ENCODE data around the gene C11orf16.
"Not testable (repeated sequence)": the region's sequence is repeated elsewhere in the genome, so short reads cannot be mapped to it uniquely, and the experiment has no call there.

Gene C11orf16

GRCh38 chr11:8961401-8961800 is 28.7 kb upstream of the C11orf16 start:
- H3K27me3 ChIP-seq (ENCODE audit: insufficient read depth, low read length) = no peaks in the 10 kb centered on the region
- H3K9me3 ChIP-seq (ENCODE audit: insufficient read depth, low read depth, low read length) = no peaks in the 10 kb centered on the region
- H3K27ac ChIP-seq (ENCODE audit: low read depth, low read length) = no peak overlapping the region
- H3K9ac ChIP-seq (ENCODE audit: low read depth, low read length) = no peak overlapping the region
- WGBS = 87% methylated on average over 2 of the region's 2 CpGs
- H3K4me1 ChIP-seq (ENCODE audit: insufficient read depth, low read length) = peaks cover 9% of the 10 kb centered on the region
- no peak overlapping the region for H3K4me3 ChIP-seq (ENCODE audit: low read length)
- H3K36me3 ChIP-seq (ENCODE audit: insufficient read depth, low read length) = no peaks in the 10 kb centered on the region

DNA sequence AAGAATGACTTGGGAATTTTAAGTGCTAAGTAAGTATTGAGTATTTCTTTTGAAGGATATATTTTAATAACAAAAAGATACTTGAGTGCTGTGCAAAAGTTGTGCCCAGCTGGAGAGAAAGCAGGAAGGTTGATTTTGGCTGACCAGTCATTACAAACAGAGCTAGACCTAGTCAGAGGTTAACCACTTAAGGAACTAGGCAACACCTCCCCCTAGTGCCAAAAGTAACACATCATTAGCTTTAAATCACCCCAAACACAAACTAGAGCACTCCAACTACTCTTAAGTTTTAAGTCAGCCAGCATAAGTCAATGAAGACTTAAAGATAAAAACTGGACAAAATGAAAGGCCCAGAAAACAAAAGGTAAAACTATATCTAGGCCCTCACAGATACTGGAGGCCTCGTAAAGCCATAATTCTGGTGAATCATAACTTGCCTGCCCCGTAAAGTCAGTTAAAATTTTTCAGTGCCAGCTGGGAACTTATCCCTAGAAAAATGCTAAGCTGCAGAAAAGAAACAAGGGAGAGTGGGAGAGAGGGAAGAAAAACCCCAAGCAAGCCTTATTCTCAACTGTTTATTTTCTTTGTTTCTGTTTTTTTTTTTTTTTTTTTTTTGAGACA is 26.9 kb upstream of the C11orf16 start:
- WGBS = 29% methylated on average over 2 of the region's 2 CpGs
- Histone ChIP-seq H3K36me3 (ENCODE audit: insufficient read depth, low read length) (peaks cover 7% of the 10 kb centered on the region; the same call in 1 of the 2 replicates), H3K4me3 (ENCODE audit: low read length) (no peak overlapping the region), H3K9ac (ENCODE audit: low read depth, low read length) (no peak overlapping the region), H3K27me3 (ENCODE audit: insufficient read depth, low read length) (no peaks in the 10 kb centered on the region), H3K27ac (ENCODE audit: low read depth, low read length) (peak overlapping the region; percentile 1; the same call in 1 of the 2 replicates), H3K4me1 (ENCODE audit: insufficient read depth, low read length) (peaks cover 6% of the 10 kb centered on the region), H3K9me3 (ENCODE audit: insufficient read depth, low read depth, low read length) (no peaks in the 10 kb centered on the region)

GRCh38 chr11:8956860-8957259 is 24.1 kb upstream of the C11orf16 start:
- Histone ChIP-seq H3K27ac (ENCODE audit: low read depth, low read length) (no peak overlapping the region), H3K4me3 (ENCODE audit: low read length) (no peak overlapping the region), H3K4me1 (ENCODE audit: insufficient read depth, low read length) (no peaks in the 10 kb centered on the region), H3K27me3 (ENCODE audit: insufficient read depth, low read length) (no peaks in the 10 kb centered on the region), H3K9ac (ENCODE audit: low read depth, low read length) (no peak overlapping the region), H3K36me3 (ENCODE audit: insufficient read depth, low read length) (peaks cover 16% of the 10 kb centered on the region), H3K9me3 (ENCODE audit: insufficient read depth, low read depth, low read length) (no peaks in the 10 kb centered on the region)
- 97% methylated on average over 4 of the region's 4 CpGs for WGBS

DNA sequence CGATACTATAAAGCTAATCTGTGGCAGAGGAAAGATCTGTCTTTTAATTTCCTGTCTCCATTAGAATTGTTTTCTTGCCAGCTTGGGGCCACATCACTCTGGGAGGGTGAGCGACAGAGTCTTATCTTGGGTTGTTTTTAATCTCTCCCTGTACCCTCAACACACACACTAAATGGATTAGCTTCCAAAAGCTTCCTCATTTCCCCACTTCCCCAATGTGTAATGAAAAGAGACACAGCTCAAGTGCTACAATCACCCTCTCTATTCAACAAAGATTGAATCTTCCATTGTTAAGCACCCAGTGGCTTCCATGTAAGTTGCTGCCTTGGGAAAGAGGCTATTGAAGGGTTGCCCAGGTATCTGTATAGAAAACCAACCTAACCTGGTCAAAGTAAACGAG is 16.1 kb upstream of the C11orf16 start:
- H3K4me1 ChIP-seq (ENCODE audit: insufficient read depth, low read length) = 0 out of 2 replicates have a peak, but pooled peaks cover 6% of the 10 kb centered on the region
- H3K9me3 ChIP-seq (ENCODE audit: insufficient read depth, low read depth, low read length) = no peaks in the 10 kb centered on the region
- peaks cover 19% of the 10 kb centered on the region for H3K36me3 ChIP-seq (ENCODE audit: insufficient read depth, low read length)
- 85% methylated on average over 3 of the region's 3 CpGs for WGBS
- no peak overlapping the region for H3K27ac ChIP-seq (ENCODE audit: low read depth, low read length)
- H3K4me3 ChIP-seq (ENCODE audit: low read length) = no peak overlapping the region
- H3K9ac ChIP-seq (ENCODE audit: low read depth, low read length) = no peak overlapping the region
- no peaks in the 10 kb centered on the region for H3K27me3 ChIP-seq (ENCODE audit: insufficient read depth, low read length)

DNA sequence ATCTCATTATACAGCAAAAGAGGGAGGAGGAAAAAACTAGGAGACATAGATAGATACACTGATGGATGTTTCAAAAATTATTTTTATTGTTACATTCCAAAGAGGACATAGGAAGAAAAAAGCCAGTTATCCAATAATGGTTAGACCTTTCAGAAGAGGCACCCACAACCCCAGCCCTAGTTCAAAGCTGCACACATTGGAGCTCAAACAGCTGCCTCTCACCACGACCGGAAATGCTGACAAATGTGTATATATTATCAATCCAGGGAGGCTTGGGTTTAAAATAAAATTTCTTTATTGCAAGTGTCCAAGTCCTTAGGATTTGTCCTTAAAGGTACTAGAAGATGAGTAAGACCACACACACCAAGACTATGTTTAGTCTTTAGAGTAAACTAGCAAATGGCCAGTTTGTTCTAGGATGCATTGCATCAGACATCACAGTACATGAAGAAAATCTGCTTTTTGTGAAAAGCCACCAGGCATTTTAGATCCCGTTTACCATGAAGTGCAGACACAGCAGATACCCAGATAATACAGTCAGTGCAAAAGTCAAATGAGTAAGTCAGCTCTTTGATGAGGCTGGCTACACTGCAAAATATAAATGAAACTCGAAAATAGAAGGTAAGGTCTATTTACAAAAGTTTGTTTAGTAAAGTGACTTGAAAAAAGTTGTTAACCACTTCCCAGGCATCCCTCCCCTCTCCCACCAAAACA is 14.6 kb upstream of the C11orf16 start:
- H3K27ac ChIP-seq (ENCODE audit: low read depth, low read length) = no peak overlapping the region
- 90% methylated on average over 4 of the region's 4 CpGs for WGBS
- no peak overlapping the region for H3K4me3 ChIP-seq (ENCODE audit: low read length)

GRCh38 chr11:8942518-8943066 is 9.8 kb upstream of the C11orf16 start, which contains the start of gene ASCL3:
Gene ASCL3 (minus strand): TSS chr11:8943016. CDS start chr11:8938161, 4,855 bp downstream.
- 95% methylated on average over 3 of the region's 5 CpGs for WGBS
- no peaks in the 10 kb centered on the region for H3K27me3 ChIP-seq (ENCODE audit: insufficient read depth, low read length)
- no peak within 1 kb of the TSS for H3K4me3 ChIP-seq (ENCODE audit: low read length)
- H3K9ac ChIP-seq (ENCODE audit: low read depth, low read length) = no peak within 1 kb of the TSS
- H3K9me3 ChIP-seq (ENCODE audit: insufficient read depth, low read depth, low read length) = no peaks in the 10 kb centered on the region
- H3K4me1 ChIP-seq (ENCODE audit: insufficient read depth, low read length) = no peaks in the 10 kb centered on the region
- no peak within 1 kb of the TSS for H3K27ac ChIP-seq (ENCODE audit: low read depth, low read length)
- peaks cover 3% of the 10 kb centered on the region; the same call in 1 of the 2 replicates for H3K36me3 ChIP-seq (ENCODE audit: insufficient read depth, low read length)

More for the DNA sequence above, 14.6 kb upstream of the C11orf16 start:
- Histone ChIP-seq H3K9me3 (ENCODE audit: insufficient read depth, low read depth, low read length) (no peaks in the 10 kb centered on the region), H3K4me1 (ENCODE audit: insufficient read depth, low read length) (0 out of 2 replicates have a peak, but pooled peaks cover 6% of the 10 kb centered on the region), H3K36me3 (ENCODE audit: insufficient read depth, low read length) (peaks cover 11% of the 10 kb centered on the region), H3K9ac (ENCODE audit: low read depth, low read length) (no peak overlapping the region), H3K27me3 (ENCODE audit: insufficient read depth, low read length) (no peaks in the 10 kb centered on the region)

DNA sequence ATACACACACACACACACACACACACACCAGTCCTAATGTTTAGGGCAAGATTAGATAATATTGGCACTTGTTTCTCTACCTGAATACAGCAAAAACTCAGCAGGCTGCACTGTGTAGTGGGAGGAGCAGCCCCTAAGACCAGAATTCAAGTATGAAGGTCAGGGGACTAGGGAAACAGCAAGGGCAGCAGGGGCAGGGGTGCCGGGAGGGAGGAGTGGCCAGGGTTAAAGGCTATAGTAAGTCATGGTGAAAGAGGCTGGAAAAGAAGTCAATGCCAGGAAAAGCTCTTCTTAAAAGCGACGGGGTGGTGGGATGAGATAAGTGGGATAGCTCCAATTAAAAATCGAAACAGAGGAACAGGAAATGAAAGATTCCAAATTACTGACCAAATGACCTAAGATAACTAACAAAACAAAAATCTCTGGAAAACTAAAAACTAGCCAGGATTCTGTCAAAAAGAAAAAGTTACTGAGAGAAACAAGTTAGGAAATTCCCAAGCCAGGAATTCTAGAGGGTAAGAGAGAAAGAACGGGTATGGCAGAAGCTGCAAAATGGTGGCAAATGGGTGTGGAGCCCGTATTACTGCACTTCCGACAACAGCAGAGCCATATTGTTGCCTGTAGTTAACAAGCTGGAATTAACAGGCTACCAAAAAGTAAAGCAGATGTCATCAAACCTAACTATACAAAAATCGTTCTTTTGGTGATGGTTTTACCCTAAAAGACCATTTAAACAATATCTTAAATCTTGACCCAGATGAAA is 8.8 kb upstream of the C11orf16 start:
- 91% methylated on average over 7 of the region's 8 CpGs for WGBS
- Histone ChIP-seq H3K4me1 (ENCODE audit: insufficient read depth, low read length) (no peaks in the 10 kb centered on the region), H3K36me3 (ENCODE audit: insufficient read depth, low read length) (no peaks in the 10 kb centered on the region), H3K27me3 (ENCODE audit: insufficient read depth, low read length) (no peaks in the 10 kb centered on the region), H3K27ac (ENCODE audit: low read depth, low read length) (no peak overlapping the region), H3K9me3 (ENCODE audit: insufficient read depth, low read depth, low read length) (no peaks in the 10 kb centered on the region), H3K4me3 (ENCODE audit: low read length) (no peak overlapping the region), H3K9ac (ENCODE audit: low read depth, low read length) (no peak overlapping the region)

GRCh38 chr11:8937659-8938058 is 4.9 kb upstream of the C11orf16 start:
- Histone ChIP-seq H3K9ac (ENCODE audit: low read depth, low read length) (no peak overlapping the region), H3K9me3 (ENCODE audit: insufficient read depth, low read depth, low read length) (no peaks in the 10 kb centered on the region), H3K27me3 (ENCODE audit: insufficient read depth, low read length) (no peaks in the 10 kb centered on the region), H3K27ac (ENCODE audit: low read depth, low read length) (no peak overlapping the region), H3K36me3 (ENCODE audit: insufficient read depth, low read length) (no peaks in the 10 kb centered on the region), H3K4me3 (ENCODE audit: low read length) (no peak overlapping the region), H3K4me1 (ENCODE audit: insufficient read depth, low read length) (peaks cover 11% of the 10 kb centered on the region; the same call in 1 of the 2 replicates)
- 86% methylated on average over 14 of the region's 14 CpGs for WGBS

DNA sequence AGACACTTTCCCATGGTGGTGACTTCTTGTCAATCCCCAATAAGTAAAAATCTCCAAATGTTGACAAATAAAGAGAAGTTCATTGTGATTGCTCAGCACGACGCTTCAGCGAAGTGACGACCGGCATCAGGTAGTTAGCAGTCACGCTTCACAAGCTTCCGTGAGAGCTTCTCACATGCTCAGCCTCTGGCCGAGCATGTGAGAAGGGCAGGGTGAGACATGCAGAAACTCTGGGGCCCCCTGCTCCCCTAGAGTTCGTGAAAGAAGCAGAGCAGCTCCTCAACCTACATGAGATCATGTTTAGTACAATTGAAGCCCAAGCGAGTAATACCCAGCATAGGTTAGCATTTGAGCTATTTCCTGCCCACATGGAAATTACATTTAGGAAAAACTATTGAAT is 4.4 kb upstream of the C11orf16 start:
- Histone ChIP-seq H3K27ac (ENCODE audit: low read depth, low read length) (no peak overlapping the region), H3K9ac (ENCODE audit: low read depth, low read length) (no peak overlapping the region), H3K4me3 (ENCODE audit: low read length) (no peak overlapping the region), H3K36me3 (ENCODE audit: insufficient read depth, low read length) (no peaks in the 10 kb centered on the region), H3K9me3 (ENCODE audit: insufficient read depth, low read depth, low read length) (no peaks in the 10 kb centered on the region), H3K27me3 (ENCODE audit: insufficient read depth, low read length) (no peaks in the 10 kb centered on the region), H3K4me1 (ENCODE audit: insufficient read depth, low read length) (peaks cover 15% of the 10 kb centered on the region; the same call in 1 of the 2 replicates)
- WGBS = 94% methylated on average over 10 of the region's 10 CpGs

- not testable (repeated sequence) for H3K27ac ChIP-seq (ENCODE audit: low read depth, low read length); H3K27me3 ChIP-seq (ENCODE audit: insufficient read depth, low read length); H3K36me3 ChIP-seq (ENCODE audit: insufficient read depth, low read length); H3K9ac ChIP-seq (ENCODE audit: low read depth, low read length); H3K9me3 ChIP-seq (ENCODE audit: insufficient read depth, low read depth, low read length); H3K4me3 ChIP-seq (ENCODE audit: low read length)
- H3K4me1 ChIP-seq (ENCODE audit: insufficient read depth, low read length) = peaks cover 15% of the 10 kb centered on the region; the same call in 1 of the 2 replicates
- 100% methylated on average over 1 of the region's 2 CpGs for WGBS
Observed at GRCh38 chr11:8935789-8936188, 3.0 kb upstream of the C11orf16 start.
